ENCODE results near the gene POLR3B. TPM values are rescaled to one million over a fixed set of nuclear protein-coding genes. Genes with fewer than 3 reads are reported as not detected.

Gene POLR3B
- total and polyA plus RNA-seq, 9 of the 15 experiments (the other 6 are each of a cell fraction or from before 2014, with no cell fraction given), result 7.6 to 17.9 (median 14.4) TPM

- TF ChIP-seq, protein P1, sequence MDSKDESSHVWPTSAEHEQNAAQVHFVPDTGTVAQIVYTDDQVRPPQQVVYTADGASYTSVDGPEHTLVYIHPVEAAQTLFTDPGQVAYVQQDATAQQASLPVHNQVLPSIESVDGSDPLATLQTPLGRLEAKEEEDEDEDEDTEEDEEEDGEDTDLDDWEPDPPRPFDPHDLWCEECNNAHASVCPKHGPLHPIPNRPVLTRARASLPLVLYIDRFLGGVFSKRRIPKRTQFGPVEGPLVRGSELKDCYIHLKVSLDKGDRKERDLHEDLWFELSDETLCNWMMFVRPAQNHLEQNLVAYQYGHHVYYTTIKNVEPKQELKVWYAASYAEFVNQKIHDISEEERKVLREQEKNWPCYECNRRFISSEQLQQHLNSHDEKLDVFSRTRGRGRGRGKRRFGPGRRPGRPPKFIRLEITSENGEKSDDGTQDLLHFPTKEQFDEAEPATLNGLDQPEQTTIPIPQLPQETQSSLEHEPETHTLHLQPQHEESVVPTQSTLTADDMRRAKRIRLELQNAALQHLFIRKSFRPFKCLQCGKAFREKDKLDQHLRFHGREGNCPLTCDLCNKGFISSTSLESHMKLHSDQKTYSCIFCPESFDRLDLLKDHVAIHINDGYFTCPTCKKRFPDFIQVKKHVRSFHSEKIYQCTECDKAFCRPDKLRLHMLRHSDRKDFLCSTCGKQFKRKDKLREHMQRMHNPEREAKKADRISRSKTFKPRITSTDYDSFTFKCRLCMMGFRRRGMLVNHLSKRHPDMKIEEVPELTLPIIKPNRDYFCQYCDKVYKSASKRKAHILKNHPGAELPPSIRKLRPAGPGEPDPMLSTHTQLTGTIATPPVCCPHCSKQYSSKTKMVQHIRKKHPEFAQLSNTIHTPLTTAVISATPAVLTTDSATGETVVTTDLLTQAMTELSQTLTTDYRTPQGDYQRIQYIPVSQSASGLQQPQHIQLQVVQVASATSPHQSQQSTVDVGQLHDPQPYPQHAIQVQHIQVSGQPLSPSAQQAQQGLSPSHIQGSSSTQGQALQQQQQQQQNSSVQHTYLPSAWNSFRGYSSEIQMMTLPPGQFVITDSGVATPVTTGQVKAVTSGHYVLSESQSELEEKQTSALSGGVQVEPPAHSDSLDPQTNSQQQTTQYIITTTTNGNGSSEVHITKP (IDR thresholded peaks at IDR 0.05; ENCODE audit: partially characterized antibody), result peak; percentile 30
- TF ChIP-seq DIDO1 (tag; IDR thresholded peaks at IDR 0.05; ENCODE audit: low read depth), result peak; percentile 97
- no peak; the same call in 1 of the 2 replicates for TF ChIP-seq GABPB2 (CRISPR knock-in tag; conservative IDR thresholded peaks at IDR 0.05)
- TF ChIP-seq ZNF507 (tag; conservative IDR thresholded peaks at IDR 0.05), result no peak
These were observed at the start of gene POLR3B (continued) for GRCh38 chr12:106357549-106358395.

GRCh38 chr12:106308121-106308520 lies 49.4 kb upstream of the POLR3B start:
- POLR2A ChIA-PET, result no interaction called here
- Histone ChIP-seq H2AFZ (ENCODE audit: low read depth, low read length) (no peak overlapping the region), H3K9ac (ENCODE audit: insufficient read depth in 1 of 2, low read depth in 2 of 2, low read length in 2 of 2) (no peak overlapping the region), H3K79me2 (ENCODE audit: control insufficient read depth, insufficient read depth, low read length) (no peaks in the 10 kb centered on the region), H3K27me3 (ENCODE audit: control insufficient read depth in 2 of 2, insufficient read depth in 2 of 2, low read length in 2 of 2) (peaks cover 12% of the 10 kb centered on the region in 2 experiments; a peak in 3 of 5 replicates), H3K36me3 (ENCODE audit: control insufficient read depth, insufficient read depth, low read length) (no peaks in the 10 kb centered on the region), H3K4me1 (replicated peaks in 1 of 2; ENCODE audit: control insufficient read depth in 2 of 2, insufficient read depth in 2 of 2, low read length in 2 of 2) (peaks cover 4 to 15% of the 10 kb centered on the region in 2 experiments; a peak in 4 of 5 replicates), H4K20me1 (replicated peaks; ENCODE audit: control insufficient read depth, insufficient read depth, low read length) (no peaks in the 10 kb centered on the region), H3K27ac (ENCODE audit: extremely low read depth, low read depth, low read length) (no peak overlapping the region), H3K4me2 (ENCODE audit: insufficient read depth, low read length) (no peak overlapping the region), H3K9me1 (ENCODE audit: control insufficient read depth, insufficient read depth, low read length) (no peaks in the 10 kb centered on the region), H3K4me3 (no peak overlapping the region), H3K9me3 (replicated peaks; ENCODE audit: control insufficient read depth, insufficient read depth, low read depth, low read length) (no peaks in the 10 kb centered on the region)
- in situ Hi-C loops (cut with MboI), result no loop called here
- no peak for ATAC-seq
- WGBS (ENCODE audit: insufficient coverage, low coverage, missing lambda C conversion rate), result 13% methylated on average over 1 of the region's 1 CpG
- DNase-seq (ENCODE audit: extremely low read depth in 1 of 4, low spot score in 3 of 4), result no peak
- intact Hi-C loops (cut with micrococcal nuclease), result no loop called here
- BruUV-seq (replicated peaks), result no TSS peak
- CTCF ChIA-PET (ENCODE audit: low intra/inter-chr PET ratio), result no interaction called here
- TF ChIP-seq ZNF589 (CRISPR knock-in tag; IDR thresholded peaks at IDR 0.05; ENCODE audit: low read depth) (no peak), ARHGAP35 (IDR thresholded peaks at IDR 0.05; ENCODE audit: partially characterized antibody) (no peak), ARID1B (IDR thresholded peaks at IDR 0.05) (no peak)
- FAIRE-seq, result no peak

Measured in K562 (cell line).